ENCODE measurements around the gene CSTPP1.
"Not testable (repeated sequence)": the region's sequence is repeated elsewhere in the genome, so short reads cannot be mapped to it uniquely, and the experiment has no call there.

- TF ChIP-seq CTCF, EP300 (IDR thresholded peaks at IDR 0.05): not testable (repeated sequence)
These were observed 182.6 kb downstream of the CSTPP1 start for GRCh38 chr11:47118958-47119688.

Measured in tibial nerve (tissue), 4 donors.